ENCODE results near the gene AP3S1.

Gene AP3S1

GRCh38 chr5:115841382-115842088 lies at the start of gene AP3S1, which contains the start of gene ATG12:
Gene AP3S1 (plus strand): TSS chr5:115841935. CDS start chr5:115842038, 103 bp downstream.
Gene ATG12 (minus strand): TSS chr5:115841565. CDS start chr5:115841552, 13 bp downstream.
- H3K4me3 ChIP-seq (ENCODE audit: low read depth, low read length), result peak within 1 kb of the TSS; percentile 100
- TF ChIP-seq CTCF (IDR thresholded peaks at IDR 0.05; ENCODE audit: low read depth, low read length, missing control alignments), result no peak
- peak; percentile 87 for DNase-seq (ENCODE audit: low read depth)

- DNase-seq (ENCODE audit: low read depth), result no peak
- no peak overlapping the region for H3K4me3 ChIP-seq (ENCODE audit: low read depth, low read length)
- no peak for TF ChIP-seq CTCF (IDR thresholded peaks at IDR 0.05; ENCODE audit: low read depth, low read length, missing control alignments)
Measured at GRCh38 chr5:115795700-115796099, 46.0 kb upstream of the AP3S1 start.

DNA sequence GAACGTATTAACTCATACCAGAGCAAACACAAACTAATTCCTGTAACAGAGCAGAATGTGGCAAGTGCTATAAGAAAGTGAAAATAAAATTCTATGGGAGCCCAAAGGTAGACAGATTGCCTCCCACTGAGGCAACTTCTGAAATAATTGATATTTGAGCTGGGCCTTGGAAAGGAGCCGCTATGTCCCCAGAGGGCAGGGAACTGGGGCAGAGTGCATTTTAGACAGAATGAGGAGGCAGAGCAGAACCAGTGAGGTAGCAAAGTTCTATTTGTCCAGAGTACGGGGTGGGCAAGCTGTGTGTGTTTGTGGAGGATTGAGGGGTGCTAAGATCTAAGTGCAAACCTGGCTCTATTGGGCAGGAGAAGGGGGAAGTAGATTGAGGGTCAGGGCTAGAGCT lies 45.1 kb upstream of the AP3S1 start:
- TF ChIP-seq CTCF (IDR thresholded peaks at IDR 0.05; ENCODE audit: low read depth, low read length, missing control alignments), result no peak
- no peak for DNase-seq (ENCODE audit: low read depth)
- H3K4me3 ChIP-seq (ENCODE audit: low read depth, low read length), result no peak overlapping the region

- DNase-seq (ENCODE audit: low read depth), result no peak
- no peak for TF ChIP-seq CTCF (IDR thresholded peaks at IDR 0.05; ENCODE audit: low read depth, low read length, missing control alignments)
- H3K4me3 ChIP-seq (ENCODE audit: low read depth, low read length), result no peak overlapping the region
Measured at GRCh38 chr5:115798252-115798651, 43.5 kb upstream of the AP3S1 start.

DNA sequence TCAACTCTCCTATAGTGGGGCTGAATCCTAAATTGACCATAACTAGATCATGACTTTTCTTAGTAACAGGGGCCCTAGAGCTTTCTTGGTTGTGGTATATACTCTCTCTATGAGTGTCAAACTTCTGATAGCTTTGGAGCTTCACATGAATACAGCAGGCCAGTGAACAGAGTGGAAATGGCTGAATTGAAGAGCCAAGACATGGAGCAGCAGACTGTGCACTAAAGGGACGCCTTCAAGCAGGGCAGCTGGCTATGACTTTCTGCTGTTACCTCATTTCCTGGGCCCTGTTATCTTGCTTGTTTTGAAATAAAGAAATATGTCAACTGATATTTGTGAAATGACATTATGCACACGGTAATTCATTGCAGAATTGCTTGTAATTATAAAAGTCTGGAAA lies 41.6 kb upstream of the AP3S1 start:
- no peak for TF ChIP-seq CTCF (IDR thresholded peaks at IDR 0.05; ENCODE audit: low read depth, low read length, missing control alignments)
- no peak overlapping the region for H3K4me3 ChIP-seq (ENCODE audit: low read depth, low read length)
- no peak for DNase-seq (ENCODE audit: low read depth)

GRCh38 chr5:115801152-115801551 lies 40.6 kb upstream of the AP3S1 start:
- no peak for TF ChIP-seq CTCF (IDR thresholded peaks at IDR 0.05; ENCODE audit: low read depth, low read length, missing control alignments)
- no peak for DNase-seq (ENCODE audit: low read depth)
- no peak overlapping the region for H3K4me3 ChIP-seq (ENCODE audit: low read depth, low read length)

DNA sequence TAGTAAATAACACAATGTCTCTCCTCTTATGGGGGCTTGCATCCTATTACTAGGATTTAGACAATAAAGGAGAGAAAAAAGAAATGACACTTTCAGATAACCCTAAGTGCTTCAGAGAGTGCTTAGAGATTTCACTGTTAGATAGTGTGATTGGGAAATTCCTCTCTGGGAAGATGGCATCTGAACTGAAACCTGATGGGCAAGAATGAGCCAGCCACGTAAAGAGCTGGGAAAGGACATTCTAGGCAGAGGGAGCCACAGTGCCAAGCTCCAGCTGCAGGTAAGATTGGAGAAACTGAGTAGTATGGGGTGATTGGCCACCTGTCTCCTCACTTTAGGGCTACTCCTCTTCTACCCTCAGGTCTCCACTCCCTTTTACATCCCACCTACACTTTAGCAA lies 39.8 kb upstream of the AP3S1 start:
- no peak for DNase-seq (ENCODE audit: low read depth)
- no peak overlapping the region for H3K4me3 ChIP-seq (ENCODE audit: low read depth, low read length)
- TF ChIP-seq CTCF (IDR thresholded peaks at IDR 0.05; ENCODE audit: low read depth, low read length, missing control alignments), result no peak
